HEK293 (cell line): ENCODE results near the gene KLK2.

ENCODE experiments used
- MEIS1 ChIP-seq: sonication (generic); formaldehyde crosslinking; IDR thresholded peaks from 2 replicates; pipeline ENCODE4 v1.8.1; 2022; ENCODE audit warnings: missing genetic modification reagents, mild to moderate bottlenecking, borderline replicate concordance
- REPIN1 ChIP-seq: fragments of 450-650 bp; formaldehyde crosslinking; IDR thresholded peaks from 2 replicates; pipeline ENCODE4 v1.5.1; 2017; ENCODE audit warnings: missing biosample characterization, missing genetic modification characterization, low read depth
- SCRT2 ChIP-seq: fragments of 450-650 bp; formaldehyde crosslinking; IDR thresholded peaks from 2 replicates; pipeline ENCODE4 v1.5.1; 2016; ENCODE audit warnings: missing biosample characterization, missing genetic modification characterization
- ZNF133 ChIP-seq: fragments of 450-650 bp; formaldehyde crosslinking; IDR thresholded peaks from 2 replicates; pipeline ENCODE4 v1.5.1; 2016; ENCODE audit warnings: missing biosample characterization, missing genetic modification characterization
- ZNF155 ChIP-seq: fragments of 450-650 bp; formaldehyde crosslinking; IDR thresholded peaks from 2 replicates; pipeline ENCODE4 v1.5.1; 2016; ENCODE audit warnings: missing biosample characterization, missing genetic modification characterization
- ZNF24 ChIP-seq: fragments of 450-650 bp; formaldehyde crosslinking; IDR thresholded peaks from 2 replicates; pipeline ENCODE4 v1.5.1; 2016; ENCODE audit warnings: missing biosample characterization, missing genetic modification characterization
- ZNF501 ChIP-seq: fragments of 450-650 bp; formaldehyde crosslinking; IDR thresholded peaks from 2 replicates; pipeline ENCODE4 v1.5.1; 2016; ENCODE audit warnings: missing biosample characterization, missing genetic modification characterization
- ZNF670 ChIP-seq: fragments of 450-650 bp; formaldehyde crosslinking; IDR thresholded peaks from 2 replicates; pipeline ENCODE4 v1.5.1; 2016; ENCODE audit warnings: missing biosample characterization, missing genetic modification characterization, low read depth
- TF ChIP-seq, protein P1 (sequence below): fragments of 450-650 bp; formaldehyde crosslinking; IDR thresholded peaks from 2 replicates; pipeline ENCODE4 v1.5.1; 2016; ENCODE audit warnings: missing biosample characterization, missing genetic modification characterization
- TF ChIP-seq, protein P2 (sequence below): fragments of 450-650 bp; formaldehyde crosslinking; IDR thresholded peaks from 2 replicates; pipeline ENCODE4 v1.5.1; 2016; ENCODE audit warnings: missing biosample characterization, missing genetic modification characterization
- TF ChIP-seq, protein P3 (sequence below): fragments of 450-650 bp; formaldehyde crosslinking; IDR thresholded peaks from 2 replicates; pipeline ENCODE4 v1.5.1; 2017; ENCODE audit warnings: missing biosample characterization, missing genetic modification characterization
- TF ChIP-seq, protein P4 (sequence below): fragments of 450-650 bp; formaldehyde crosslinking; IDR thresholded peaks from 2 replicates; pipeline ENCODE4 v1.5.1; 2016; ENCODE audit warnings: missing biosample characterization, missing genetic modification characterization
- TF ChIP-seq, protein P5 (sequence below): fragments of 450-650 bp; formaldehyde crosslinking; IDR thresholded peaks from 2 replicates; pipeline ENCODE4 v1.5.1; 2016; ENCODE audit warnings: missing biosample characterization, missing genetic modification characterization
- TF ChIP-seq, protein P6 (sequence below): fragments of 450-650 bp; formaldehyde crosslinking; IDR thresholded peaks from 2 replicates; pipeline ENCODE4 v1.5.1; 2016; ENCODE audit warnings: missing biosample characterization, missing genetic modification characterization

DNA sequence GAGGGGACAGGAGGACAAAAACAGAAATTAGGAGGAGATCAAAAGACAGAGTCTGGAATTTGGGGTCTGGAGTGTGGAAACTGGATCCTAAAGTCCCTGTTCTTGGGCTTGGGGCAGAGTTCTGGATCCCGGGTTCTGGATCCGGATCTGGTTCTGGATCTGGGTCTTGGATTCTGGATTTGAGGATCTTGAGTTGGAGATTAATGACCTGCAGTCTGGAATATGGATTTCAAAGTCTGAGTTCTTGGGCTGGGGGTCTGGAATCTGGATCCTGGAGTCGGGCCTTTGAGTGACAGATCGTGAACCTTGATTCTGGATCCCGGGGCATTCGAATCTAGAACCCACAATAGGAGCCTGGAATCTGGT lies 39.5 kb upstream of the KLK2 start:
- TF ChIP-seq, protein P1, sequence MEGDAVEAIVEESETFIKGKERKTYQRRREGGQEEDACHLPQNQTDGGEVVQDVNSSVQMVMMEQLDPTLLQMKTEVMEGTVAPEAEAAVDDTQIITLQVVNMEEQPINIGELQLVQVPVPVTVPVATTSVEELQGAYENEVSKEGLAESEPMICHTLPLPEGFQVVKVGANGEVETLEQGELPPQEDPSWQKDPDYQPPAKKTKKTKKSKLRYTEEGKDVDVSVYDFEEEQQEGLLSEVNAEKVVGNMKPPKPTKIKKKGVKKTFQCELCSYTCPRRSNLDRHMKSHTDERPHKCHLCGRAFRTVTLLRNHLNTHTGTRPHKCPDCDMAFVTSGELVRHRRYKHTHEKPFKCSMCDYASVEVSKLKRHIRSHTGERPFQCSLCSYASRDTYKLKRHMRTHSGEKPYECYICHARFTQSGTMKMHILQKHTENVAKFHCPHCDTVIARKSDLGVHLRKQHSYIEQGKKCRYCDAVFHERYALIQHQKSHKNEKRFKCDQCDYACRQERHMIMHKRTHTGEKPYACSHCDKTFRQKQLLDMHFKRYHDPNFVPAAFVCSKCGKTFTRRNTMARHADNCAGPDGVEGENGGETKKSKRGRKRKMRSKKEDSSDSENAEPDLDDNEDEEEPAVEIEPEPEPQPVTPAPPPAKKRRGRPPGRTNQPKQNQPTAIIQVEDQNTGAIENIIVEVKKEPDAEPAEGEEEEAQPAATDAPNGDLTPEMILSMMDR (tag by site-specific recombination) = no peak
- TF ChIP-seq REPIN1 (tag by site-specific recombination) = no peak
- TF ChIP-seq ZNF133 (tag by site-specific recombination) = no peak
- no peak for TF ChIP-seq ZNF670 (tag by site-specific recombination)
- no peak for TF ChIP-seq ZNF155
- TF ChIP-seq ZNF24 = no peak
- TF ChIP-seq, protein P2, sequence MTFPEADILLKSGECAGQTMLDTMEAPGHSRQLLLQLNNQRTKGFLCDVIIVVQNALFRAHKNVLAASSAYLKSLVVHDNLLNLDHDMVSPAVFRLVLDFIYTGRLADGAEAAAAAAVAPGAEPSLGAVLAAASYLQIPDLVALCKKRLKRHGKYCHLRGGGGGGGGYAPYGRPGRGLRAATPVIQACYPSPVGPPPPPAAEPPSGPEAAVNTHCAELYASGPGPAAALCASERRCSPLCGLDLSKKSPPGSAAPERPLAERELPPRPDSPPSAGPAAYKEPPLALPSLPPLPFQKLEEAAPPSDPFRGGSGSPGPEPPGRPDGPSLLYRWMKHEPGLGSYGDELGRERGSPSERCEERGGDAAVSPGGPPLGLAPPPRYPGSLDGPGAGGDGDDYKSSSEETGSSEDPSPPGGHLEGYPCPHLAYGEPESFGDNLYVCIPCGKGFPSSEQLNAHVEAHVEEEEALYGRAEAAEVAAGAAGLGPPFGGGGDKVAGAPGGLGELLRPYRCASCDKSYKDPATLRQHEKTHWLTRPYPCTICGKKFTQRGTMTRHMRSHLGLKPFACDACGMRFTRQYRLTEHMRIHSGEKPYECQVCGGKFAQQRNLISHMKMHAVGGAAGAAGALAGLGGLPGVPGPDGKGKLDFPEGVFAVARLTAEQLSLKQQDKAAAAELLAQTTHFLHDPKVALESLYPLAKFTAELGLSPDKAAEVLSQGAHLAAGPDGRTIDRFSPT = no peak
- TF ChIP-seq, protein P3, sequence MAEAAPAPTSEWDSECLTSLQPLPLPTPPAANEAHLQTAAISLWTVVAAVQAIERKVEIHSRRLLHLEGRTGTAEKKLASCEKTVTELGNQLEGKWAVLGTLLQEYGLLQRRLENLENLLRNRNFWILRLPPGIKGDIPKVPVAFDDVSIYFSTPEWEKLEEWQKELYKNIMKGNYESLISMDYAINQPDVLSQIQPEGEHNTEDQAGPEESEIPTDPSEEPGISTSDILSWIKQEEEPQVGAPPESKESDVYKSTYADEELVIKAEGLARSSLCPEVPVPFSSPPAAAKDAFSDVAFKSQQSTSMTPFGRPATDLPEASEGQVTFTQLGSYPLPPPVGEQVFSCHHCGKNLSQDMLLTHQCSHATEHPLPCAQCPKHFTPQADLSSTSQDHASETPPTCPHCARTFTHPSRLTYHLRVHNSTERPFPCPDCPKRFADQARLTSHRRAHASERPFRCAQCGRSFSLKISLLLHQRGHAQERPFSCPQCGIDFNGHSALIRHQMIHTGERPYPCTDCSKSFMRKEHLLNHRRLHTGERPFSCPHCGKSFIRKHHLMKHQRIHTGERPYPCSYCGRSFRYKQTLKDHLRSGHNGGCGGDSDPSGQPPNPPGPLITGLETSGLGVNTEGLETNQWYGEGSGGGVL = no peak
- TF ChIP-seq, protein P4, sequence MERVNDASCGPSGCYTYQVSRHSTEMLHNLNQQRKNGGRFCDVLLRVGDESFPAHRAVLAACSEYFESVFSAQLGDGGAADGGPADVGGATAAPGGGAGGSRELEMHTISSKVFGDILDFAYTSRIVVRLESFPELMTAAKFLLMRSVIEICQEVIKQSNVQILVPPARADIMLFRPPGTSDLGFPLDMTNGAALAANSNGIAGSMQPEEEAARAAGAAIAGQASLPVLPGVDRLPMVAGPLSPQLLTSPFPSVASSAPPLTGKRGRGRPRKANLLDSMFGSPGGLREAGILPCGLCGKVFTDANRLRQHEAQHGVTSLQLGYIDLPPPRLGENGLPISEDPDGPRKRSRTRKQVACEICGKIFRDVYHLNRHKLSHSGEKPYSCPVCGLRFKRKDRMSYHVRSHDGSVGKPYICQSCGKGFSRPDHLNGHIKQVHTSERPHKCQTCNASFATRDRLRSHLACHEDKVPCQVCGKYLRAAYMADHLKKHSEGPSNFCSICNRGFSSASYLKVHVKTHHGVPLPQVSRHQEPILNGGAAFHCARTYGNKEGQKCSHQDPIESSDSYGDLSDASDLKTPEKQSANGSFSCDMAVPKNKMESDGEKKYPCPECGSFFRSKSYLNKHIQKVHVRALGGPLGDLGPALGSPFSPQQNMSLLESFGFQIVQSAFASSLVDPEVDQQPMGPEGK (tag by site-specific recombination) = no peak
- TF ChIP-seq MEIS1 (CRISPR knock-in tag) = no peak
- TF ChIP-seq ZNF501 (tag by site-specific recombination) = no peak
- TF ChIP-seq, protein P5, sequence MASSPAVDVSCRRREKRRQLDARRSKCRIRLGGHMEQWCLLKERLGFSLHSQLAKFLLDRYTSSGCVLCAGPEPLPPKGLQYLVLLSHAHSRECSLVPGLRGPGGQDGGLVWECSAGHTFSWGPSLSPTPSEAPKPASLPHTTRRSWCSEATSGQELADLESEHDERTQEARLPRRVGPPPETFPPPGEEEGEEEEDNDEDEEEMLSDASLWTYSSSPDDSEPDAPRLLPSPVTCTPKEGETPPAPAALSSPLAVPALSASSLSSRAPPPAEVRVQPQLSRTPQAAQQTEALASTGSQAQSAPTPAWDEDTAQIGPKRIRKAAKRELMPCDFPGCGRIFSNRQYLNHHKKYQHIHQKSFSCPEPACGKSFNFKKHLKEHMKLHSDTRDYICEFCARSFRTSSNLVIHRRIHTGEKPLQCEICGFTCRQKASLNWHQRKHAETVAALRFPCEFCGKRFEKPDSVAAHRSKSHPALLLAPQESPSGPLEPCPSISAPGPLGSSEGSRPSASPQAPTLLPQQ (tag by site-specific recombination) = no peak
- TF ChIP-seq, protein P6, sequence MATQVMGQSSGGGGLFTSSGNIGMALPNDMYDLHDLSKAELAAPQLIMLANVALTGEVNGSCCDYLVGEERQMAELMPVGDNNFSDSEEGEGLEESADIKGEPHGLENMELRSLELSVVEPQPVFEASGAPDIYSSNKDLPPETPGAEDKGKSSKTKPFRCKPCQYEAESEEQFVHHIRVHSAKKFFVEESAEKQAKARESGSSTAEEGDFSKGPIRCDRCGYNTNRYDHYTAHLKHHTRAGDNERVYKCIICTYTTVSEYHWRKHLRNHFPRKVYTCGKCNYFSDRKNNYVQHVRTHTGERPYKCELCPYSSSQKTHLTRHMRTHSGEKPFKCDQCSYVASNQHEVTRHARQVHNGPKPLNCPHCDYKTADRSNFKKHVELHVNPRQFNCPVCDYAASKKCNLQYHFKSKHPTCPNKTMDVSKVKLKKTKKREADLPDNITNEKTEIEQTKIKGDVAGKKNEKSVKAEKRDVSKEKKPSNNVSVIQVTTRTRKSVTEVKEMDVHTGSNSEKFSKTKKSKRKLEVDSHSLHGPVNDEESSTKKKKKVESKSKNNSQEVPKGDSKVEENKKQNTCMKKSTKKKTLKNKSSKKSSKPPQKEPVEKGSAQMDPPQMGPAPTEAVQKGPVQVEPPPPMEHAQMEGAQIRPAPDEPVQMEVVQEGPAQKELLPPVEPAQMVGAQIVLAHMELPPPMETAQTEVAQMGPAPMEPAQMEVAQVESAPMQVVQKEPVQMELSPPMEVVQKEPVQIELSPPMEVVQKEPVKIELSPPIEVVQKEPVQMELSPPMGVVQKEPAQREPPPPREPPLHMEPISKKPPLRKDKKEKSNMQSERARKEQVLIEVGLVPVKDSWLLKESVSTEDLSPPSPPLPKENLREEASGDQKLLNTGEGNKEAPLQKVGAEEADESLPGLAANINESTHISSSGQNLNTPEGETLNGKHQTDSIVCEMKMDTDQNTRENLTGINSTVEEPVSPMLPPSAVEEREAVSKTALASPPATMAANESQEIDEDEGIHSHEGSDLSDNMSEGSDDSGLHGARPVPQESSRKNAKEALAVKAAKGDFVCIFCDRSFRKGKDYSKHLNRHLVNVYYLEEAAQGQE (tag by site-specific recombination) = no peak
- no peak for TF ChIP-seq SCRT2 (tag by site-specific recombination)
